SK-N-SH (cell line): Measurements from ENCODE around the gene WASF1. TPM values are rescaled to one million over a fixed set of nuclear protein-coding genes. Genes with fewer than 3 reads are reported as not detected.

Experiments used
- CTCF ChIA-PET: fragments of 300-600, 350-600 bp; formaldehyde crosslinking; extraction: SDS; loops from one replicate; lab custom pipeline; 2021; lab: Yijun Ruan, JAX
- POLR2A ChIA-PET: fragments of 350-600 bp; sonication (Branson Sonifier 250); formaldehyde crosslinking; extraction: SDS; loops from one replicate; lab custom pipeline; 2020; ENCODE audit warnings: antibody characterized with exemption, inconsistent platforms; lab: Yijun Ruan, JAX
- DNase-seq: peaks from one replicate; pipeline ENCODE4 v3.0.0; 2012
- H2AFZ ChIP-seq: fragments of 200-600 bp; sonication (generic); 2 replicates; pipeline ENCODE4 v1.8.1; 2016; ENCODE audit warnings: antibody characterized with exemption, mild to moderate bottlenecking, low read depth
- H3F3A ChIP-seq: fragments of 200-600 bp; sonication (generic); replicated peaks from 2 replicates; pipeline ENCODE3; 2016; ENCODE audit warnings: antibody characterized with exemption, mild to moderate bottlenecking; ENCODE audit not compliant: insufficient read depth
- H3K27ac ChIP-seq, 2 experiments: fragments of 200-500 bp in 1 of 2; fragments of 200-600 bp in 1 of 2; sonication (Bioruptor generic) in 1 of 2; sonication (generic), shearing (Covaris generic) in 1 of 2; 2 replicates each; pipeline versions ENCODE4 v1.5.1 to v1.6.1; 2014 to 2016; ENCODE audit warnings: low read depth in 2 of 2, inconsistent platforms in 1 of 2, low read length in 1 of 2, mild to moderate bottlenecking in 1 of 2, mixed read lengths in 1 of 2
- H3K27me3 ChIP-seq: fragments of 200-600 bp; sonication (generic), shearing (Covaris generic); 2 replicates; pipeline ENCODE4 v1.6.1; 2016; ENCODE audit warnings: mixed run types; ENCODE audit not compliant: insufficient read depth
- H3K36me3 ChIP-seq, 2 experiments: fragments of 200-500 bp in 1 of 2; fragments of 200-600 bp in 1 of 2; sonication (Bioruptor generic) in 1 of 2; sonication (generic) in 1 of 2; replicated peaks in 1 of 2; 2 replicates each; pipeline versions ENCODE3 to v1.5.1; 2014 to 2016; ENCODE audit warnings: low read length in 1 of 2, mild to moderate bottlenecking in 1 of 2; ENCODE audit not compliant: insufficient read depth in 2 of 2, control insufficient read depth in 1 of 2
- H3K4me1 ChIP-seq, 2 experiments: fragments of 200-500 bp in 1 of 2; fragments of 200-600 bp in 1 of 2; sonication (Bioruptor generic) in 1 of 2; sonication (generic), shearing (Covaris generic) in 1 of 2; 2 replicates each; pipeline versions ENCODE4 v1.5.1 to v1.6.1; 2014 to 2016; ENCODE audit warnings: low read depth in 1 of 2, low read length in 1 of 2, mixed run types in 1 of 2; ENCODE audit not compliant: insufficient read depth in 2 of 2, control insufficient read depth in 1 of 2
- H3K4me2 ChIP-seq: fragments of 200-600 bp; sonication (generic), shearing (Covaris generic); 2 replicates; pipeline ENCODE4 v1.6.1; 2017; ENCODE audit warnings: mixed run types
- H3K4me3 ChIP-seq, 2 experiments: fragments of 200-500 bp in 1 of 2; fragments of 200-600 bp in 1 of 2; sonication (Bioruptor generic) in 1 of 2; sonication (generic), shearing (Covaris generic) in 1 of 2; 2 replicates each; pipeline versions ENCODE4 v1.5.1 to v1.8.1; 2014 to 2016; ENCODE audit warnings: low read depth in 2 of 2, inconsistent platforms in 1 of 2, low read length in 1 of 2, mild to moderate bottlenecking in 1 of 2, mixed read lengths in 1 of 2, moderate library complexity in 1 of 2
- H3K79me2 ChIP-seq: fragments of 200-600 bp; sonication (generic); 2 replicates; pipeline ENCODE4 v1.8.1; 2017; ENCODE audit warnings: mild to moderate bottlenecking; ENCODE audit not compliant: insufficient read depth
- H3K9ac ChIP-seq: fragments of 200-600 bp; sonication (generic); 2 replicates; pipeline ENCODE4 v1.6.1; 2017; ENCODE audit warnings: mixed run types
- H3K9me2 ChIP-seq: fragments of 200-600 bp; sonication (generic); 2 replicates; pipeline ENCODE4 v1.6.1; 2017; ENCODE audit warnings: mixed run types
- H3K9me3 ChIP-seq: fragments of 200-600 bp; sonication (generic); 2 replicates; pipeline ENCODE4 v1.6.1; 2017; ENCODE audit warnings: mixed run types, mild to moderate bottlenecking, moderate library complexity
- H4K20me1 ChIP-seq: fragments of 200-600 bp; sonication (generic); 2 replicates; pipeline ENCODE4 v1.6.1; 2017; ENCODE audit warnings: mild to moderate bottlenecking, mixed run types; ENCODE audit not compliant: insufficient read depth
- CHD2 ChIP-seq: fragments of 150-350 bp; IDR thresholded peaks from 2 replicates; pipeline ENCODE4 v1.6.1; 2018; ENCODE audit warnings: low read length; ENCODE audit not compliant: partially characterized antibody
- ELF1 ChIP-seq: IDR thresholded peaks from 2 replicates; pipeline ENCODE4 v1.4.0; 2012
- EZH2phosphoT487 ChIP-seq: fragments of 200-600 bp; sonication (generic); IDR thresholded peaks from 2 replicates; pipeline ENCODE4 v1.6.1; 2017; ENCODE audit warnings: low read depth, mixed run types, mild to moderate bottlenecking, antibody characterized with exemption, moderate library complexity, borderline replicate concordance
- FOSL2 ChIP-seq: IDR thresholded peaks from 2 replicates; pipeline ENCODE4 v1.4.0; 2012; ENCODE audit warnings: low read depth, mild to moderate bottlenecking, moderate library complexity, borderline replicate concordance
- FOXJ3 ChIP-seq: sonication (generic); formaldehyde crosslinking; IDR thresholded peaks from 2 replicates; pipeline ENCODE4 v1.5.1; 2020; ENCODE audit warnings: mild to moderate bottlenecking, missing genetic modification reagents
- GATA2 ChIP-seq: sonication (generic); formaldehyde crosslinking; IDR thresholded peaks from 2 replicates; pipeline ENCODE4 v1.5.0; 2020; ENCODE audit warnings: mild to moderate bottlenecking, missing genetic modification reagents
- JUND ChIP-seq: IDR thresholded peaks from 2 replicates; pipeline ENCODE4 v1.4.0; 2012
- MEF2A ChIP-seq: IDR thresholded peaks from 2 replicates; pipeline ENCODE4 v1.4.0; 2012; ENCODE audit warnings: low read depth, borderline replicate concordance
- MXI1 ChIP-seq: IDR thresholded peaks from 2 replicates; pipeline ENCODE4 v1.6.1; 2012; ENCODE audit warnings: mild to moderate bottlenecking, low read depth, low read length, improper control_type of control experiment
- NRF1 ChIP-seq: IDR thresholded peaks from 2 replicates; pipeline ENCODE4 v1.6.1; 2012; ENCODE audit warnings: low read depth, mild to moderate bottlenecking, low read length
- PBX3 ChIP-seq: IDR thresholded peaks from 2 replicates; pipeline ENCODE4; 2012
- POLR2AphosphoS5 ChIP-seq: IDR thresholded peaks from 2 replicates; pipeline ENCODE4 v1.6.1; 2012; ENCODE audit warnings: low read depth, low read length
- RCOR1 ChIP-seq: fragments of 150-350 bp; IDR thresholded peaks from 2 replicates; pipeline ENCODE4 v1.6.1; 2017; ENCODE audit warnings: antibody characterized with exemption, low read length
- RFX5 ChIP-seq: IDR thresholded peaks from 2 replicates; pipeline ENCODE4 v1.6.1; 2012; ENCODE audit warnings: mild to moderate bottlenecking, improper control_type of control experiment, low read length
- RXRA ChIP-seq: IDR thresholded peaks from 2 replicates; pipeline ENCODE4 v1.4.0; 2012; ENCODE audit warnings: low read depth, mild to moderate bottlenecking, borderline replicate concordance
- SIN3A ChIP-seq: IDR thresholded peaks from 2 replicates; pipeline ENCODE4 v1.6.1; 2012; ENCODE audit warnings: low read depth, mild to moderate bottlenecking, low read length, moderate library complexity, borderline replicate concordance
- TCF12 ChIP-seq: IDR thresholded peaks from 2 replicates; pipeline ENCODE4 v1.4.0; 2012
- TEAD4 ChIP-seq: IDR thresholded peaks from 2 replicates; pipeline ENCODE4 v1.4.0; 2012; ENCODE audit warnings: mild to moderate bottlenecking, borderline replicate concordance; ENCODE audit not compliant: insufficient read depth
- USF2 ChIP-seq: fragments of 150-350 bp; IDR thresholded peaks from 2 replicates; pipeline ENCODE4 v1.6.1; 2017; ENCODE audit warnings: antibody characterized with exemption, low read length, low read depth, borderline replicate concordance
- ZBTB33 ChIP-seq: IDR thresholded peaks from 2 replicates; pipeline ENCODE4 v1.4.0; 2012; ENCODE audit warnings: low read depth, borderline replicate concordance
- WGBS: methylation state at CpG from one replicate; pipeline ENCODE4 v1.1.6; 2017; ENCODE audit warnings: low lambda C conversion rate; 5-methylcytosine and 5-hydroxymethylcytosine counted together
- polyA plus RNA-seq, 3 experiments: library from polyadenylated mRNA; depleted of rRNA; stranded (reverse); fragments of >200 nt; gene quantifications; 2 replicates each; pipeline ENCODE4 v1.2.3, GENCODE V29; 2012

Gene WASF1
- polyA plus RNA-seq, 1 of the 3 experiments (the other 2 are of a cell fraction), result 31.4 TPM

- POLR2A ChIA-PET, result no interaction called here
- peaks cover 57% of the 10 kb centered on the region for H4K20me1 ChIP-seq
- H3K27me3 ChIP-seq, result no peaks in the 10 kb centered on the region
- no peak for DNase-seq
- no peaks in the 10 kb centered on the region for H3F3A ChIP-seq
- H3K9me2 ChIP-seq, result no peaks in the 10 kb centered on the region
- 97% methylated on average over 2 of the region's 2 CpGs for WGBS
- H3K79me2 ChIP-seq, result peaks cover 93% of the 10 kb centered on the region
- CTCF ChIA-PET, result interaction anchor here (0.9 kb wide), 1 partner anchor 172 kb away, joined by 4 read pairs; no protein-coding TSS in a partner anchor
- H3K4me3 ChIP-seq, result no peak overlapping the region
- H3K9me3 ChIP-seq, result no peaks in the 10 kb centered on the region
- no peak overlapping the region for H3K27ac ChIP-seq
- H2AFZ ChIP-seq, result no peak overlapping the region
- no peak overlapping the region for H3K9ac ChIP-seq
- no peak for TF ChIP-seq FOXJ3
- peaks cover 0 to 15% of the 10 kb centered on the region in 2 experiments; a peak in 3 of 4 replicates for H3K4me1 ChIP-seq
- H3K36me3 ChIP-seq, result peaks cover 0 to 2% of the 10 kb centered on the region in 2 experiments
- no peak overlapping the region for H3K4me2 ChIP-seq
Measured at GRCh38 chr6:110170081-110170480, 9.4 kb downstream of the WASF1 start.

- no peak overlapping the region for H3K4me3 ChIP-seq
- no peak overlapping the region for H3K27ac ChIP-seq
- peaks cover 24% of the 10 kb centered on the region for H3K79me2 ChIP-seq
- ChIA-PET POLR2A (no interaction called here), CTCF (interaction anchor here (1.2 to 1.3 kb wide), 2 partner anchors 20 to 232 kb away, joined by 3 to 4 read pairs; no protein-coding TSS in a partner anchor)
- H3K36me3 ChIP-seq, result peaks cover 4 to 6% of the 10 kb centered on the region in 2 experiments
- TF ChIP-seq RFX5 (no peak), RCOR1 (no peak), ZBTB33 (no peak), POLR2AphosphoS5 (no peak), NRF1 (no peak), RXRA (no peak), EZH2phosphoT487 (no peak), ELF1 (no peak), GATA2 (no peak)
- H3K27me3 ChIP-seq, result no peaks in the 10 kb centered on the region
- 0 out of 2 replicates have a peak, but pooled peaks cover 3% of the 10 kb centered on the region for H4K20me1 ChIP-seq
- no peak overlapping the region for H3K4me2 ChIP-seq
- H3F3A ChIP-seq, result no peaks in the 10 kb centered on the region
- DNase-seq, result no peak
- H3K9me3 ChIP-seq, result no peaks in the 10 kb centered on the region
- H3K4me1 ChIP-seq, result no peaks in the 10 kb centered on the region; a peak in 1 of 4 replicates
- no peaks in the 10 kb centered on the region for H3K9me2 ChIP-seq
- WGBS, result 94% methylated on average over 1 of the region's 1 CpG
- no peak overlapping the region for H3K9ac ChIP-seq
- H2AFZ ChIP-seq, result no peak overlapping the region
Measured at GRCh38 chr6:110158479-110158878, 21.0 kb downstream of the WASF1 start.

GRCh38 chr6:110147870-110148269 is 31.6 kb downstream of the WASF1 start:
- peaks cover 5% of the 10 kb centered on the region; the same call in 1 of the 2 replicates for H3K79me2 ChIP-seq
- no peaks in the 10 kb centered on the region for H3K4me1 ChIP-seq
- no peak for TF ChIP-seq ELF1
- TF ChIP-seq FOSL2, result no peak
- no peak for TF ChIP-seq TCF12
- no peak for TF ChIP-seq POLR2AphosphoS5
- TF ChIP-seq CHD2, result no peak
- no peak for TF ChIP-seq PBX3
- TF ChIP-seq USF2, result no peak
- TF ChIP-seq TEAD4, result no peak
- no peak for TF ChIP-seq MXI1
- TF ChIP-seq JUND, result no peak
- TF ChIP-seq SIN3A, result no peak
- TF ChIP-seq MEF2A, result no peak
- no peak overlapping the region for H3K4me3 ChIP-seq
- no peak overlapping the region for H2AFZ ChIP-seq
- no peaks in the 10 kb centered on the region for H3K27me3 ChIP-seq
- H4K20me1 ChIP-seq, result no peaks in the 10 kb centered on the region
- H3K36me3 ChIP-seq, result peaks cover 0 to 1% of the 10 kb centered on the region in 2 experiments
- H3K9me3 ChIP-seq, result no peaks in the 10 kb centered on the region
- no peak overlapping the region for H3K9ac ChIP-seq
- no peak overlapping the region for H3K27ac ChIP-seq
- CTCF ChIA-PET, result interaction anchor here (0.7 to 0.8 kb wide), 2 partner anchors 9 to 78 kb away, joined by 3 read pairs; no protein-coding TSS in a partner anchor
- no peaks in the 10 kb centered on the region for H3K9me2 ChIP-seq
- no peak overlapping the region for H3K4me2 ChIP-seq
- POLR2A ChIA-PET, result no interaction called here
- no peak for DNase-seq
- H3F3A ChIP-seq, result no peaks in the 10 kb centered on the region
- 87% methylated on average over 3 of the region's 3 CpGs for WGBS
